NB4 (cell line): ENCODE measurements around the gene TEC.

Experiments
- DNase-seq: peaks from one replicate; pipeline ENCODE4 v3.0.0; 2010; ENCODE audit warnings: low read depth
- H3K4me3 ChIP-seq: one replicate; pipeline ENCODE4 v1.5.1; 2011; ENCODE audit warnings: mild to moderate bottlenecking, low read depth, low read length, moderate library complexity
- CTCF ChIP-seq: IDR thresholded peaks from one replicate; pipeline ENCODE4 v1.5.1; 2012; ENCODE audit warnings: low read depth, low read length
- MAX ChIP-seq: IDR thresholded peaks from 2 replicates; pipeline ENCODE4 v1.6.1; 2011; ENCODE audit warnings: low read depth, low read length
- MYC ChIP-seq: IDR thresholded peaks from 2 replicates; pipeline ENCODE4 v1.6.1; 2011; ENCODE audit warnings: low read depth, low read length
- POLR2A ChIP-seq: IDR thresholded peaks from 2 replicates; pipeline ENCODE4 v1.6.1; 2011; ENCODE audit warnings: mild to moderate bottlenecking; ENCODE audit not compliant: insufficient read length; ENCODE audit errors: extremely low read depth

The TEC gene

GRCh38 chr4:48216563-48216962 lies 53.1 kb downstream of the TEC start:
- no peak overlapping the region for H3K4me3 ChIP-seq
- no peak for DNase-seq
- TF ChIP-seq POLR2A (no peak), MYC (no peak), MAX (no peak), CTCF (no peak)

- no peak for TF ChIP-seq MYC
- TF ChIP-seq MAX = no peak
- TF ChIP-seq POLR2A = no peak
- TF ChIP-seq CTCF = no peak
- H3K4me3 ChIP-seq = no peak overlapping the region
- DNase-seq = no peak
Measured at GRCh38 chr4:48215977-48216376, 53.7 kb downstream of the TEC start.

- peak overlapping the region; percentile 41 for H3K4me3 ChIP-seq
- DNase-seq = peak; percentile 90
- TF ChIP-seq POLR2A = no peak
Measured at GRCh38 chr4:48212165-48212564, 57.5 kb downstream of the TEC start.

GRCh38 chr4:48210966-48211328 lies 58.7 kb downstream of the TEC start:
- no peak for DNase-seq
- H3K4me3 ChIP-seq = no peak overlapping the region
- no peak for TF ChIP-seq MAX
- no peak for TF ChIP-seq POLR2A
- TF ChIP-seq MYC = no peak
- no peak for TF ChIP-seq CTCF

GRCh38 chr4:48205626-48206025 lies 64.0 kb downstream of the TEC start:
- no peak overlapping the region for H3K4me3 ChIP-seq
- DNase-seq = no peak
- TF ChIP-seq CTCF (no peak), POLR2A (no peak), MAX (no peak), MYC (no peak)

- TF ChIP-seq CTCF (no peak), MYC (no peak), MAX (no peak), POLR2A (no peak)
- peak; percentile 36 for DNase-seq
Measured at GRCh38 chr4:48205107-48205506, 64.5 kb downstream of the TEC start.

More at GRCh38 chr4:48205107-48205506, 64.5 kb downstream of the TEC start:
- no peak overlapping the region for H3K4me3 ChIP-seq
